HG02884 (cell line): ENCODE results near the gene PPFIA2.

Experiments used
- ATAC-seq: cut with Tn5 transposase; IDR thresholded peaks from one replicate; pipeline ENCODE4 v1.9.1; 2021; ENCODE audit warnings: mild to moderate bottlenecking, moderate library complexity; ENCODE audit not compliant: unreplicated experiment

Gene PPFIA2

DNA sequence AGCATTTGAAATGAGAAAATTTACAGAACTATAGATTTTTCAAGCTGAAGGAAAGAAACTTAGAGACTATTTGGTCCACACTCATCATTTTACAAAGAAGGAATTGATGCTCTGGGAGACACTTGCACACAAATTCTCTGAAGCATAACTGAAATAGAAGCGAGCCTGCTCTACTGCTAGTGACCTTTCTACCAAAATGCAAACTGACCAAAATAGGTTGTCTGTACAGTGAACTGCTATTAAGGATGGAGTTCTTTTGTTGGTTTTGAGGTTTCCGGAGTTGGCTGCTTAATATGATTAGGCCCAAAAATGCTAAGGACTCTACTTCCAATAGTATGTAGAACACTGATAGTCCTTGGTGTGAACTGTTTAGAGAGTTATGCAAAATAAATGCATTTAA is 194.9 kb downstream of the PPFIA2 start:
- ATAC-seq, result no peak

GRCh38 chr12:81558031-81558430 is 201.1 kb downstream of the PPFIA2 start:
- no peak for ATAC-seq

- ATAC-seq, result no peak
Observed at GRCh38 chr12:81546811-81547210, 212.3 kb downstream of the PPFIA2 start.

DNA sequence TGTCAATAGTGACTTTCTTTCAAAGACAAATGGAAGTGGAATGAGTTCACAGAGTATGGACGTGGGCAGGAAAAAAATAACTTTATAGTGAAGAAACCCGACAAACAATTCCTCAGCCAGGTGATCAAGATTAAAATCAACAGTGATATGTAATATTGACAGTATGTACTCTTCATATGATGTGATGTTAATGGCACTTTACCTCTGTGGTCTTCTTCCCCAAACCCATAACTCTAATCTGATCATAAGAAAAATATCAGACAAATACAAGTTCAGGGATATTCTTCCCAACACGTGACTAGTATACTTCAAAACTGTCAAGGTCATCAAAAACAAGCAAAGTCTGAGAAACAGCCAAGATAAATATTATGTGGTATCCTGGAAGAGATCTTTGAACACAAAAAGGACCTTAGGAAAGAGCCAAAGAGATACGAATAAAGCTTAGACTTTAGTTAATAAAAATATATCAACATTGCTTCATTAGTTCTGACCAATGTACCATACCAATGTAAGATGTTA is 215.5 kb downstream of the PPFIA2 start:
- no peak for ATAC-seq

DNA sequence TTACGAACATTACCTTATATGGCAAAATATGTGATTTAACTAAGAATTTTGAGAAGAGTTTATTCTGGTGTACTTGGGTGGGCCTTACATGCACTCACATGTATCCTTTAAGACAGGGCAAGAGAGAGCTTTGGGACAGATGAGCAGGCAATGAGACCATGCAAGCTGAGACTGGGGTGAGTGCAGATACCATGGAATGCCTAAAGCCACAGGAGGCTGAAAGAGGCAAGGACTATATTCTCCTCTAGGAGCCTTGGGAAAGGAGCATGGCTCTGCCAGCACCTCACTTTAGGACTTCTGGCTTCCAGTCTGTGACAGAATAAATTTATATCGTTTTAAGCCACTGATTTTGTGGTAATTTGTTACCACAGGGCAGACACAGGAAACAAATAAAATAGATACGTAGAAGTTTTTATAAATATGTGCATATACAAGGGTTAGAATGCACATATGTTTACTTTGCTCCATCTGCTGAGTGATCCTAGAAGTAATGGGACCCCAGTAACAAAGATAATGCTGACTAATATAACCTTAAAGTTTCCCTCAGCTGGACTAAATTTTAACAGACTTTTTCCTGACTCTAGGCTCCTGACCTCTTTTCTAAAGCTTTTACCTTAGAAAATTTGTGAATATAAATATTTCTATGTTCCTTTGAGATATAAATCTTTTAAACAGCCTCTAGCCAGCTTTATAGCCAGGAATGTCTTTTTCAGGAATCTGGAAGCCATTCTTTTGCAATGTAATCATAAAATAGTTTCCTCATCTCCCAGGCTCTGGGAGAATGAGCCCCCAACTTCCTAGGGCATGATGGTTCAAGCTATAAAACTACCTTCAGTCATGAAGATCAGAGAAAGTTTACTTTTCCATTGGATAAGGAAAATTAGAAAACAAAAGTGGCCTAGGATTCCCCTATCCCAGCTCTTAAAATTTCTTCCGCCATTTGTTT is 216.8 kb downstream of the PPFIA2 start:
- ATAC-seq, result no peak

DNA sequence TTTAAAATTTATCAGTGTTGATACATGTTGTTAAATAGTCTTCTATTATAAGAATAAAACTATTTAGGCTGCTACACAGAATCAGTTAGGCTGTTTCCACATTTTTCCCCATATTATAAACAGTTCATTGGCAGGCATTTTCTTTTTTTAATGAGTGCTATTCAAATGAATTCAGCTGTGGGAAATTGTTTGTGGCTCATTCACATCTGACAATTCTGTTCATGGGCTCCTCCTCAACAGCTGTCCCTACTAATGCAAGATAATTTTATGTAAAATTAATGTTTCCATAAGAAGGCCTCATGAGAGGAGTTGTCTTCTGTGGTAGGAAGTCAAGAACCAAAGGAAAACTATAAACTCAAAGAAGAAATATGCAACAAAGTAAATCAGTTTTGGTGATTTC is 218.0 kb downstream of the PPFIA2 start:
- ATAC-seq, result no peak

- ATAC-seq, result no peak
Observed at GRCh38 chr12:81539279-81539678, 219.9 kb downstream of the PPFIA2 start.

GRCh38 chr12:81533054-81533453 is 226.1 kb downstream of the PPFIA2 start:
- ATAC-seq, result no peak

DNA sequence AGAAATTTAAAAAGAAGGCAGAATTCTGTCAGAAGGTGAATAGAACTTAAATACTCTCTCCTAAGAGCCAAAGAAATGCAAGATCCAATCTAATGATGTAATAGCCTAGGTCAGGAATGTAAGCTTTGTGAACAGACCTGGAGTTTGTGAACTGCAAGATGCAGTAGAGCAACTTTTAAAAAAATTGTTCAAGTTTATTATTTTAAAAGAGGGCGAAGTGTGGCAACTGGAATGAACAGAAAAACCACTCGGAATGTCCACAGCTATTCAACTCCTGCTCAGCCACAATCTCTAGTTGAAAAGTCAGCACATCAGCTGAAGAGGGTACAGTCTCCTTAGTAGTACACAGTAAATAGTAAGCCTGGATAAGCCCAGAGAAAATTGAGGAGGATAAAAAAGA is 228.8 kb downstream of the PPFIA2 start:
- ATAC-seq, result no peak

DNA sequence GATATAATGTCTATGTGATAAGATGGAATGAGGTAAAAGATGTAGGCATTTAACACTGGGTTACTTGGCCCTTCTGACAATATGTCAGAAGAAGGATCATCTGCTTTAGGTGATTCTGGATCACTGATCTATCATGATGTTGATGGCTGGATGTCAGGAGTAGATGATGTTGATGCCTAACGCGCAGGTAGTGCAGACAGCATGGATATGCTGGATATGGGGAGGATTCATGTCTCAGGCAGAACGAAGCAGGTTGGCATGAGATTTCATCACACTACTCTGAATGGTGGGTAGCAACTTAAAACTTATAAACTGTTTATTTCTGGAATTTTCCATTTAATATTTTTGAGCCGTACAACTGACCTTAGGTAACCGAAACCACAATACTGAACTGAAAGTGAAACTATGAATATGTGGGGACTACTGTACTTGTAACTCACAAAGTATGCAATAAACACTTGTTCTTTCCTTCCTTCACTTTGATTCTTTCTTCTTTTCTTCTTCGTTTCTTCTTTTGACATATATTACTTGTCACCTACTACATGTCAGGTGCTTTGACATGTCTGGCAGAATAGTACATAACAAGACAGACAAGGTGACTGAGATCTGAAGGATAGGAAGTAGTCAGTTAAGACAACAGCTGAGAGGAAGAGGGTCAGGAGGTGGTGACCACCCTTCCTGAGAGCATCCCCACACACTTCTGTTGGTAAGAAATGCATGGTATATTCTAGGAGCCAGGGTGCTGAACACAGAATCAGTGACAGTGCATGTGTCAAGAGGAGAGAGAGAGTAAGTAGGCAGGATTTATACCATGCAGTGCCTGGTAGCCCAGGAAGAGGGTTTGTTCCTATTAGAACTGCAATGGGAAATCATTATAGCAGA is 238.8 kb downstream of the PPFIA2 start:
- peak; percentile 59 for ATAC-seq

DNA sequence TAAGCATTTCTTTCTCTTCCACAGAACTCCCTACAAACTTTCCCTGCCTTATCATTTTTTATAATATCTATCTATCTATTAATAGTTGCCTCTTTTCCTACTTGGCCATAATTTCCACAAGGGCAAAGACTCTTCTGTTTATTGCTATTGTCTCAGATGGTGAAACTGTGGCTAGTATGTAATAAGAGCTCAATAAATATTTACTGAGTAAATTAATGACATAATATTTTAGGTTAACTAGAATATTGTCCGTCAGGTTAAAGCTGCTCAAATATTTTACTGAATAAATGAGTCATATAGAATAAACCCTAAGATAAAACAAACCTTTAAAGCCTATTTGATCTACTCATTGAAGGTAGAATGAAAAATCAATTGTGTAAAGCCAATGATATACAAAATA is 240.5 kb downstream of the PPFIA2 start:
- no peak for ATAC-seq

- ATAC-seq, result no peak
Observed at GRCh38 chr12:81517296-81517695, 241.9 kb downstream of the PPFIA2 start.

- no peak for ATAC-seq
Observed at GRCh38 chr12:81502912-81503695, 256.0 kb downstream of the PPFIA2 start.

GRCh38 chr12:81500788-81501187 is 258.4 kb downstream of the PPFIA2 start:
- no peak for ATAC-seq

GRCh38 chr12:81499809-81500208 is 259.3 kb downstream of the PPFIA2 start:
- no peak for ATAC-seq

- no peak for ATAC-seq
Observed at GRCh38 chr12:81492131-81492720, 266.9 kb downstream of the PPFIA2 start.

DNA sequence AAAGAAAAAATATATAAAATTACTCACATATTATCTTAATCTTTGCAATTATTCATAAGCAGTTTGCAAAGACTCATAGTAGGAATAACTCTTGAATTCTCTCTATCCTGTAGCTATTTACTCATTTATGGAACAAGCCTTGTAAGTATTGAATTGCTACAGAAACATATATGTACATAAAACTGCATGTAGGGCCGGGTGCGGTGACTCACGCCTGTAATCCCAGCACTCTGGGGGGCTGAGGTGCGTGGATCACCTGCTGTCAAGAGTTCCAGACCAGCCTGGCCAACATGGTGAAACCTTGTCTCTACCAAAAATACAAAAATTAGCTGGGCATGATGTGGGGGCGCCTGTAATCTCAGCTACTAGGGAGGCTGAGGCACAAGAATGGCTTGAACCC is 286.2 kb downstream of the PPFIA2 start:
- ATAC-seq, result no peak

- no peak for ATAC-seq
Observed at GRCh38 chr12:81470923-81471322, 288.2 kb downstream of the PPFIA2 start.

DNA sequence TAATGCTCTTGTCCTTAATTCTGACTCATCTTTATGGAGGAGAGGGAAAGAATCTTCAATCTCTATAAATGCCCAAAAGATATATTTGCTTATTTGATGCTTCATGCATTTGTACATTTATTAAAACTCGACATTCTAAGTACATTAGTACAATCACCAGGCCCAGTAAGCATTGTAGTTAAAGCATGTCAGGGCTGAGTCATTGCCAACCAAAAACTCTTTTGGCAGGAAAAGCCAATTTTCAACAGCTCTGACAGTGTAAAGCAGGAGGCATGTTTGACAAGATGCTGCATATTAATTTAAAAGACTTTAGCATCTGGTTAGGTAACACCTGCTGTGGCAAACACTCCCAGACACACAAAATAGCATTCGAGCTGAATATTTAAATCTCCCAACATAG is 290.9 kb downstream of the PPFIA2 start:
- ATAC-seq, result no peak

- ATAC-seq, result no peak
Observed at GRCh38 chr12:81465876-81466275, 293.3 kb downstream of the PPFIA2 start.
